ENCODE data around the gene PPIG.
"Not testable (repeated sequence)": the region's sequence is repeated elsewhere in the genome, so short reads cannot be mapped to it uniquely, and the experiment has no call there.

PPIG gene

GRCh38 chr2:169664978-169665930, 81.1 kb downstream of the PPIG start:
- DNase-seq: no peak

GRCh38 chr2:169667583-169667982, 83.4 kb downstream of the PPIG start:
- no peak for DNase-seq

GRCh38 chr2:169670215-169670651, 86.1 kb downstream of the PPIG start:
- no peak for DNase-seq

- no peak for DNase-seq
Observed at GRCh38 chr2:169670937-169671336, 86.8 kb downstream of the PPIG start.

GRCh38 chr2:169672406-169672805, 88.3 kb downstream of the PPIG start:
- DNase-seq: no peak

GRCh38 chr2:169673106-169673505, 89.0 kb downstream of the PPIG start:
- no peak for DNase-seq

- DNase-seq: no peak
Observed at GRCh38 chr2:169673921-169674320, 89.8 kb downstream of the PPIG start.

- DNase-seq: no peak
Observed at GRCh38 chr2:169676357-169676756, 92.2 kb downstream of the PPIG start.

- no peak for DNase-seq
Observed at GRCh38 chr2:169676850-169677249, 92.7 kb downstream of the PPIG start.

- no peak for DNase-seq
Observed at GRCh38 chr2:169683054-169683424, 98.9 kb downstream of the PPIG start.

GRCh38 chr2:169683425-169684134, 99.4 kb downstream of the PPIG start:
- DNase-seq: no peak

- no peak for DNase-seq
Observed at GRCh38 chr2:169684135-169684565, 100.0 kb downstream of the PPIG start.

- DNase-seq: not testable (repeated sequence)
Observed at GRCh38 chr2:169684712-169685111, 100.6 kb downstream of the PPIG start.

GRCh38 chr2:169686825-169687224, 102.7 kb downstream of the PPIG start:
- DNase-seq: not testable (repeated sequence)

GRCh38 chr2:169687943-169688342, 103.8 kb downstream of the PPIG start:
- DNase-seq: not testable (repeated sequence)

- no peak for DNase-seq
Observed at GRCh38 chr2:169690958-169691357, 106.8 kb downstream of the PPIG start.

Measured in NCI-H510A treated with DMSO at 0.1 percent for 48 hours (cell line).